Transverse colon (tissue), 3 donors: ENCODE measurements around the gene VAV2.

Experiments used
- POLR2A ChIP-seq: fragments of 450-650 bp; IDR thresholded peaks from one replicate; pipeline ENCODE4 v1.6.1; 2016; ENCODE audit warnings: antibody characterized with exemption, mild to moderate bottlenecking, moderate library complexity
- TF ChIP-seq, protein P1 (sequence below), 5 experiments: fragments of 200-600 bp in 3 of 5; fragments of 450-650 bp in 2 of 5; sonication (generic) in 3 of 5; IDR thresholded peaks; 1 replicate in 2 of 5; 2 replicates in 3 of 5; pipeline ENCODE4 v1.5.1; 2016 to 2017; ENCODE audit warnings: antibody characterized with exemption in 5 of 5, inconsistent platforms in 3 of 5, mild to moderate bottlenecking in 2 of 5, moderate library complexity in 1 of 5

DNA sequence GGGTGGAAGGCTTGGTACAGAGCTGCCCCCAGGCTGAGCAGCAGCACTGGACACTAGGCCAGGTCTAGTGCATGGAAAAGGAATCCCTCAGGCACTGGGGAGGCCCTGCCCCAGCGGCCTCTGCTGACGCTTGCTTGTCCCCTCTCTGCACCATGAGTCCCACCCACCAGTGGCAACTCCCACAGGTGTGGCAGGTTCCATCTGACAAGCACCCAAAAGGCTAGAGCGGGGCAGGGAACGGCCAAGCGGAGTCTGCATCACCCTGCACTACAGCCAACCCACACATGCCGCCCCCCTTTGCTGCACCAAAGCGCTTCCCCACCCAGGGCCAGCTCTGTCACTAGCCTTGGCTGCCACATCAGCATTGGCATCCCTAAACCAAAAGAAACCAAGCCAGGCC lies 138.8 kb downstream of the VAV2 start:
- TF ChIP-seq, protein P1, sequence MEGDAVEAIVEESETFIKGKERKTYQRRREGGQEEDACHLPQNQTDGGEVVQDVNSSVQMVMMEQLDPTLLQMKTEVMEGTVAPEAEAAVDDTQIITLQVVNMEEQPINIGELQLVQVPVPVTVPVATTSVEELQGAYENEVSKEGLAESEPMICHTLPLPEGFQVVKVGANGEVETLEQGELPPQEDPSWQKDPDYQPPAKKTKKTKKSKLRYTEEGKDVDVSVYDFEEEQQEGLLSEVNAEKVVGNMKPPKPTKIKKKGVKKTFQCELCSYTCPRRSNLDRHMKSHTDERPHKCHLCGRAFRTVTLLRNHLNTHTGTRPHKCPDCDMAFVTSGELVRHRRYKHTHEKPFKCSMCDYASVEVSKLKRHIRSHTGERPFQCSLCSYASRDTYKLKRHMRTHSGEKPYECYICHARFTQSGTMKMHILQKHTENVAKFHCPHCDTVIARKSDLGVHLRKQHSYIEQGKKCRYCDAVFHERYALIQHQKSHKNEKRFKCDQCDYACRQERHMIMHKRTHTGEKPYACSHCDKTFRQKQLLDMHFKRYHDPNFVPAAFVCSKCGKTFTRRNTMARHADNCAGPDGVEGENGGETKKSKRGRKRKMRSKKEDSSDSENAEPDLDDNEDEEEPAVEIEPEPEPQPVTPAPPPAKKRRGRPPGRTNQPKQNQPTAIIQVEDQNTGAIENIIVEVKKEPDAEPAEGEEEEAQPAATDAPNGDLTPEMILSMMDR (IDR thresholded peaks at IDR 0.05): no peak
- no peak for TF ChIP-seq POLR2A
